Measurements from ENCODE around the gene MAPK10.

MAPK10 gene

DNA sequence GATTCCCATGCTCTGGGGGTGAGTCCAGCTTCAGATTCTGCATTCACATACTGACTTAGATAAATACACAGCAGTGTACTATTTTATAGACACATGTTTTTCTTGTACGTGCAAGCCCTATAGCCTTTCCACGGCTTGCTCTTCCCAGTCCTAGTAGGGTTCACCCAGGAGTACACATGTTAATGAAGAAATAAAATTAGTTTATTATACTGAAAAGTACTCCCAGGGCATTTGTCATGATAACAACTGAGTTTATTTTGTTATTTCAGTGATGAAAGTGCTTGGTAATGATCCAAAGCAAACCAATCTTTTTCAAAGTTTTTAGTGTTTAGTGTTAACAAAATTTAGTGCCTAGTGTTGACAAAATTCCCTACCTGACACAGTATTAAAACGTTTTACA, 21.3 kb downstream of the MAPK10 start:
- TF ChIP-seq, protein P1, sequence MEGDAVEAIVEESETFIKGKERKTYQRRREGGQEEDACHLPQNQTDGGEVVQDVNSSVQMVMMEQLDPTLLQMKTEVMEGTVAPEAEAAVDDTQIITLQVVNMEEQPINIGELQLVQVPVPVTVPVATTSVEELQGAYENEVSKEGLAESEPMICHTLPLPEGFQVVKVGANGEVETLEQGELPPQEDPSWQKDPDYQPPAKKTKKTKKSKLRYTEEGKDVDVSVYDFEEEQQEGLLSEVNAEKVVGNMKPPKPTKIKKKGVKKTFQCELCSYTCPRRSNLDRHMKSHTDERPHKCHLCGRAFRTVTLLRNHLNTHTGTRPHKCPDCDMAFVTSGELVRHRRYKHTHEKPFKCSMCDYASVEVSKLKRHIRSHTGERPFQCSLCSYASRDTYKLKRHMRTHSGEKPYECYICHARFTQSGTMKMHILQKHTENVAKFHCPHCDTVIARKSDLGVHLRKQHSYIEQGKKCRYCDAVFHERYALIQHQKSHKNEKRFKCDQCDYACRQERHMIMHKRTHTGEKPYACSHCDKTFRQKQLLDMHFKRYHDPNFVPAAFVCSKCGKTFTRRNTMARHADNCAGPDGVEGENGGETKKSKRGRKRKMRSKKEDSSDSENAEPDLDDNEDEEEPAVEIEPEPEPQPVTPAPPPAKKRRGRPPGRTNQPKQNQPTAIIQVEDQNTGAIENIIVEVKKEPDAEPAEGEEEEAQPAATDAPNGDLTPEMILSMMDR (IDR thresholded peaks at IDR 0.05), result no peak

DNA sequence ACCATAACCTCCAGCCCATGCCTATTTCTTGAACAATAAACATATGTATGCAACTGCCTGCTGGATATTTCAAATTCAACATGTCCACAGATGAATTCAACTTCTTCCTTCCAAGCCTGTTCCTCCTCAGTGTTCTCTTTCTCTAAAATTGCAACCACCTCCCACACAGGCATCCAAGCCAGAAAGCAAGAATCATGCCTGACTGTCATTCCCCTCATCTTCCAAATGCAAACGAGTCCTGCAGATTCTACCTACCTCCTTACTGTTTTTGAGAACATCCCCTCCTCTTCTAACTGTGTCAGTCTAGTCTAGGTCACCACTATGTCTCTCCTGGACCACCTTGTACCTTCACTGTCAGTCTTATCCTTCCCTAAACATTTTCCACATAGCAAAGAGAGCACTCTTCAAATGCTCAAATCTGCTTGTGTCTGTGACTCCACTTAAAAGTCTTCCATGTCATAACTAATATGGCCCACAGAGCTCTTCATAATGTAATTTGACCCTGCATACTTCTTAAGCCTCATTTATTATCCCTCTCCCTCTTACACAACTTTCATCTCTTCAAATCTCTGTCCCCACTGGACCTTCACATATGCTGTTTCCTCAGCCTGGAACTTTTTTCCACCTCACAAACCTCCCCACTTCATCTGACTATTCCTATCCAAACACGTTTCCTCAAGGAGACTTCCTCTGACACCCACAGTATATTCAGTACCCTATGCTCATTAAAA, 25.7 kb downstream of the MAPK10 start:
- TF ChIP-seq, protein P1 (IDR thresholded peaks at IDR 0.05), result no peak

DNA sequence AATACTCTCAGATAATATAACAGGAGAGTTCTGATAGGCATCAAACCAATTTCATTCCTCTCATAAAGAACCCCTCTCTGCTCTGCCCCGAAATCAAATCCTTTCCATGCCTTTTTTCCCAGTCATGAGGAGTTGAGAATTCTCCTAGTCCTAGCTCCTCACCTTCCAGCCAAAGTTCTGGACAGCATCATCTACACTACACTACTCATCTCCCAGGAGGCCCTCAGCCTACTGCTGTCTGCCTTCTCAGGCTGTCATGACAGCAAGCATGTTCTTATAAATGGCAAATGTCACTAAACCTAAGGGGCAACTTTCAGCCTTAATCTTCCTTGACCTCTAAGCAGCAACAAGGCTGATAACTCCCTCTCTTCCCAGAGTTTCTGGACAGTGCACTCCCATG, 26.6 kb downstream of the MAPK10 start:
- TF ChIP-seq, protein P1 (IDR thresholded peaks at IDR 0.05), result no peak

DNA sequence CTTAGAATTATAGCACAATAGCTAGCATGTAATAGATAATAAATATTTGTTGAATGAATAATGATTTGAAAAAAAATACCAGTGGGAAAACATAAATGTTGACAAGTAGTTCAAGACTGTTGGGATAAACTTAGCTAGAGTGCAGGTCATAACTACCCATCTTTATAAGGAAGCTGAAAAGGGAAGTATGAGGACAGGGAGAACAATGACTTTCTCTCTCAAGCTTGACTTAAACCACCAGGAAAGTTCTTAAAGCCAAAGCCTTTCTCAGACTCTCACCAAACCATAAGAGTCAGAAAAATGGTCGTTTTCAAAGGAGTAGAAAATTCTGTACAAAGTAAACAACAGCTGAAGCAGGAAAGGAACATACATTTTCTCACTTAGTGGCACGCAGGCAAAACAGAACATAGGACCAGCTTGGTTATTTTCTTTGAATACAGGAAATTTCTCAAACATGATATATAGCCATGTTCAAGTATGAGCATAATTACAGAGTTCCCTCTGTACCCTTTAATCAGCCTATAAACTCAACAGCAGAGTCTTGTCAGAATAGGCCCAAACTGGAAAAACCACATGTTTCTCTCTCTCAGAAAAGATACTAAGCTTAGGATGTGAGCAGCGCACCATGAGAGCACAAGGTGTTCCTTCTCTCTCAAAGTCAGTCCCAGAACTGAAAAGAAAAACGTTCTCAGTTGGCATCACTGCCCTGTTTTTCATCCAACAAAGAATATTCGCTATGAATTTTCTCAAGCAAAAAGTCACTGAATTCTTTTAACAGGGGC, 28.7 kb downstream of the MAPK10 start:
- TF ChIP-seq, protein P1 (IDR thresholded peaks at IDR 0.05), result no peak

DNA sequence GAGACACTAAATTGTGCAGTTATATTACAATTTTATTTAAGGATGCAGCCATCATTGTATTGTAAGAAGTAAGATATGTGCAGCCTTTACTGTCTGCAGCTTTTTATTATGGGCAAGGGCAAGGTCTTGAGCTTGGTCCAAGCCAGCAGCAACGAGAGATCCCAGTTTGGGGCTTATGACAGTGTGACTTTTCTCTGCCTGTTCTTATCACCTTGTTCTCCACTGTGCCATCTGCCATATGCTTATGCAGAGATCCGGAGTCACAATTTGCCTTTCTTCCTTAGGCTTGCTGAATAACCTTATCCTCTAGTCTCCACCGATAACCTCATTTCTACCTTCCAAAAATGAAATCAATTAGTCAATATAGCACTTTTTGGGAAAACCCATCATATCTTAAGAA, 30.4 kb downstream of the MAPK10 start:
- TF ChIP-seq, protein P1 (IDR thresholded peaks at IDR 0.05), result no peak

DNA sequence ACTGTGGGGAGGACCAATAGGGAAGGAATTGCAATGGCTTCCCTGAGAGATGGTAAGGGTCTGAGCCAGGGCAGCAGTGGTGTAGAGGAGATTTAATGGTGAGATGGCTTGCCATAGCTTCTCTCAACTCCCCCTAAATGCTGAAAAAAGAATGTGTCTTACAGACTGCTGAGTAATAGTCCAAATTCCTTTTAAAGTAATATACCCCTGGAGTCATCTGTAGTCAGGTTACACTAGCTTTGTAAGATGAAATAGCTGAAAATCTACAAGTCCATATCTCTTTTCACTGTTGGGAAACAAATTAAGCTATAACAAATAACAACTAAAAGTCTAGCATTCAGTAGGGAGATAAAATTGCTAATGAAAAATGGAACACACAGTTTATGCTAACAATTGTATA, 33.5 kb downstream of the MAPK10 start:
- TF ChIP-seq, protein P1 (IDR thresholded peaks at IDR 0.05), result no peak

DNA sequence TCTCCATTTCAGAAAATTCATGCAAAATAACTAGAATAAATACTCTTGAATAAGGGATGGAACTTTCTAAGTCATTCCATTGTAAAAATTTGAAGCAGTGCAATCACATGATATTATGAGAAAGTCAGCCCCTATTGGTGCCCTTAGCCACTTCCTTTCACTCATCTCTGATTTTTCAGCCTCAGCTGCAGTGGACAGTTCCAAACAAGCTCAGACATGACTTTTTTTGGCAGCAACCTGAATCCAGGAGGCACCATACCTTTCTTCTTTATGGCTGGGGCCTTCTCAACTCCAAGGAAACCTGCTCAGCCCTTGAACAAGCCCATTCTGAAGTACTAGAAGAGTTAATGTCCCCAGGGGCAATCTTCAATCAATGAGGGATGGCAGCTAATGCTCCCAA, 40.5 kb downstream of the MAPK10 start:
- TF ChIP-seq, protein P1 (IDR thresholded peaks at IDR 0.05), result no peak

Data from LNCAP (cell line).